Tibial nerve (tissue), 4 donors: ENCODE measurements around the gene FBH1. TPM values are rescaled to one million over a fixed set of nuclear protein-coding genes. Genes with fewer than 3 reads are reported as not detected.
A peak's percentile ranks its signal among the peaks of the same experiment; 100 is the strongest.
"Not testable (repeated sequence)": the region's sequence is repeated elsewhere in the genome, so short reads cannot be mapped to it uniquely, and the experiment has no call there.

Experiments used
- DNase-seq, 2 donors: peaks; one replicate each; pipeline ENCODE4 v3.0.0-alpha.2; 2019; ENCODE audit warnings: low spot score in 2 of 2
- H3K27ac ChIP-seq, 4 donors: fragments of 200-600 bp; sonication (generic) in 3 of 4; one replicate each; pipeline ENCODE4 v1.5.1; 2017 to 2019; ENCODE audit warnings: mild to moderate bottlenecking in 1 of 4
- H3K27me3 ChIP-seq, 2 donors: fragments of 200-600 bp; sonication (generic) in 1 of 2; one replicate each; pipeline versions ENCODE4 v1.5.1 to v1.6.0; 2017 to 2019
- H3K36me3 ChIP-seq, 3 donors: fragments of 200-600 bp; sonication (generic); one replicate each; pipeline ENCODE4 v1.5.1; 2018 to 2019
- H3K4me1 ChIP-seq, 4 donors: fragments of 200-600 bp; sonication (generic) in 3 of 4; one replicate each; pipeline ENCODE4 v1.5.1; 2017 to 2019
- H3K4me3 ChIP-seq, 4 donors: fragments of 200-600 bp; sonication (generic) in 3 of 4; one replicate each; pipeline ENCODE4 v1.5.1; 2017 to 2019; ENCODE audit warnings: mild to moderate bottlenecking in 1 of 4, moderate library complexity in 1 of 4
- H3K9me3 ChIP-seq, 4 donors: fragments of 200-600 bp; sonication (generic) in 3 of 4; one replicate each; pipeline ENCODE4 v1.5.1; 2017 to 2019
- EP300 ChIP-seq, 2 donors: sonication (generic); formaldehyde crosslinking; IDR thresholded peaks; one replicate each; pipeline ENCODE4 v1.6.1; 2017; ENCODE audit warnings: antibody characterized with exemption in 2 of 2, mild to moderate bottlenecking in 1 of 2
- POLR2A ChIP-seq, 2 donors: fragments of 450-650 bp; IDR thresholded peaks; one replicate each; pipeline ENCODE4 v1.6.1; 2017; ENCODE audit warnings: antibody characterized with exemption in 2 of 2, mild to moderate bottlenecking in 2 of 2, moderate library complexity in 2 of 2
- WGBS, 2 donors: methylation state at CpG; one replicate each; pipeline ENCODE4 v1.1.5; 2018; 5-methylcytosine and 5-hydroxymethylcytosine counted together
- total RNA-seq, 4 donors: library from RNA; depleted of rRNA; stranded (reverse); fragments of >200 nt; gene quantifications; one replicate each; pipeline ENCODE4 v1.1.0, GENCODE V29; 2016
- TF ChIP-seq, protein P1 (sequence below), 5 experiments: fragments of 200-600 bp in 3 of 5; fragments of 450-650 bp in 2 of 5; sonication (generic) in 3 of 5; IDR thresholded peaks; one replicate each; pipeline ENCODE4 v1.5.1; 2016 to 2019; ENCODE audit warnings: antibody characterized with exemption in 5 of 5, mild to moderate bottlenecking in 3 of 5, moderate library complexity in 2 of 5

Gene FBH1
- total RNA-seq, 4 donors from 2014 or later, result 64.0 to 109 (median 96.6) TPM

DNA sequence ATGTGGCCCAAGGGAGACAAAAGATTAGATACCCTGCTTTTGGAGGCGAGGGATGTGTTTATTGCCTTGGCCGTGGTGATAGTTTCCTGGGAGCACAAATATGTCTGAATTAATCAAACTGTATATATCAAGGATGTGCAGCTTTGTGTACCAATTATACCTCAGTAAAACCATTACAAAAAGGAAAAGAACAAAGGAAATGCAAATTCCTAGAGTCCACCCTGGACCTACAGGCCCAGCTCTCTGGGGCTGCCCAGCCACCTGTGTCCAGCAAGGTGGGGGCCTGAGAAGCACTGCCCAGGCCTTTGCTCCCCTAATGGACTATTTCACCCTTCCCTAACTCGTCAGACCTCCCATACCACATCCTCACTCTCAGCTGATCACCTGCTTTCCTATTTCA is 20.9 kb upstream of the FBH1 start:
- peaks cover 0 to 8% (median 0%) of the 10 kb centered on the region in 3 donors for H3K36me3 ChIP-seq
- peaks cover 0 to 5% (median 0%) of the 10 kb centered on the region in 4 donors for H3K9me3 ChIP-seq
- no peak overlapping the region for H3K4me3 ChIP-seq
- no peak overlapping the region for H3K27ac ChIP-seq
- no peaks in the 10 kb centered on the region for H3K27me3 ChIP-seq
- H3K4me1 ChIP-seq, result peaks cover 0 to 8% (median 0%) of the 10 kb centered on the region in 4 donors
- DNase-seq, result no peak
- TF ChIP-seq, protein P1, sequence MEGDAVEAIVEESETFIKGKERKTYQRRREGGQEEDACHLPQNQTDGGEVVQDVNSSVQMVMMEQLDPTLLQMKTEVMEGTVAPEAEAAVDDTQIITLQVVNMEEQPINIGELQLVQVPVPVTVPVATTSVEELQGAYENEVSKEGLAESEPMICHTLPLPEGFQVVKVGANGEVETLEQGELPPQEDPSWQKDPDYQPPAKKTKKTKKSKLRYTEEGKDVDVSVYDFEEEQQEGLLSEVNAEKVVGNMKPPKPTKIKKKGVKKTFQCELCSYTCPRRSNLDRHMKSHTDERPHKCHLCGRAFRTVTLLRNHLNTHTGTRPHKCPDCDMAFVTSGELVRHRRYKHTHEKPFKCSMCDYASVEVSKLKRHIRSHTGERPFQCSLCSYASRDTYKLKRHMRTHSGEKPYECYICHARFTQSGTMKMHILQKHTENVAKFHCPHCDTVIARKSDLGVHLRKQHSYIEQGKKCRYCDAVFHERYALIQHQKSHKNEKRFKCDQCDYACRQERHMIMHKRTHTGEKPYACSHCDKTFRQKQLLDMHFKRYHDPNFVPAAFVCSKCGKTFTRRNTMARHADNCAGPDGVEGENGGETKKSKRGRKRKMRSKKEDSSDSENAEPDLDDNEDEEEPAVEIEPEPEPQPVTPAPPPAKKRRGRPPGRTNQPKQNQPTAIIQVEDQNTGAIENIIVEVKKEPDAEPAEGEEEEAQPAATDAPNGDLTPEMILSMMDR (IDR thresholded peaks at IDR 0.05), result no peak
- TF ChIP-seq POLR2A (IDR thresholded peaks at IDR 0.05) (no peak), EP300 (IDR thresholded peaks at IDR 0.05) (no peak)
- WGBS, 2 donors, result 83 to 85% methylated on average over 3 of the region's 3 CpGs

DNA sequence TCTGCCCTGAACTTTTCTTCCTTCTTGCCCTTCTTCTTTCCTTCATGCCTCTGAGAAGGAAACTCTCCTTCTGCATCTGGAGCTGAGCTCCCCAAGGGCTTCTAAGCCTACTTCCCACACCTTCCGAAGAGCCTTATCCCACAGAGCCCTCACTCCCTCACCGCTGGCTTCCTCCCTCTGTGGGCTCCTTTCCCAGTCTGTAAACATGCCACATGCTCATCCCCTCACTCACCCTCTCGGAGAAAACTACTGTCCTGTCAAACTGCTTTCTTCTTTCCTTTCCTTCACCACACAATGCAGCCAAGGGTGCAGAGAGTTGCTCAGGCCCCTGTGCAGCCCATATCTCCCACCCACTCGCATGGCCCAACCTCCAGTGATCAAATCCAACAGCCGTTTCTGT is 18.4 kb upstream of the FBH1 start:
- no peak overlapping the region for H3K4me3 ChIP-seq
- H3K9me3 ChIP-seq, result peaks cover 0 to 5% (median 0%) of the 10 kb centered on the region in 4 donors
- TF ChIP-seq POLR2A (IDR thresholded peaks at IDR 0.05) (no peak), EP300 (IDR thresholded peaks at IDR 0.05) (no peak)
- TF ChIP-seq, protein P1 (IDR thresholded peaks at IDR 0.05), result no peak
- DNase-seq, result no peak
- H3K36me3 ChIP-seq, result peaks cover 0 to 27% (median 0%) of the 10 kb centered on the region in 3 donors
- WGBS, 2 donors, result 63 to 71% methylated on average over 5 of the region's 5 CpGs
- peaks cover 0 to 23% (median 0%) of the 10 kb centered on the region in 4 donors for H3K4me1 ChIP-seq
- H3K27ac ChIP-seq, result no peak overlapping the region
- no peaks in the 10 kb centered on the region for H3K27me3 ChIP-seq

DNA sequence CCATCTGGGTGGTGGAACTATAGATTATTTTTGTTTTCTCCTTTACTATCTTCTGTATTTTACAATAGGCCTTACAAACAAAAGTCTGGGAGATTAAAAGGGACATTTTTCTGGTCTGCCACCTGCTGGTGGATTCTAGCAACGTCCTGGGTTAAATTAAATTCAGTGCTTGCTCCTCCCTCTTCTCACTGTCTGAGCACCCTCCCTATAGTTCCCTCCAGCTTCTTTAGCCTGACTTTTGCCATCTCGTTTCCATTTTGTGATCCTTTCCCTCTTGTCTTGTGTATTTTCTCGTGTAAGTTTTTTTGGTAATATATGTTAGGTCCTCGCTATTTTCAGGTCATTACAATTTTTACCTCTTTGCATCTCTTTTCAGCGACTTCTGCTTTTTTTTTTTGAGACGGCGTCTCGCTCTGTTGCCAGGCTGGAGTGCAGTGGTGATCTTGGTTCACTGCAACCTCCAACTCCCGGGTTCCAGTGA is 16.5 kb upstream of the FBH1 start:
- Histone ChIP-seq H3K27ac (peak overlapping the region in 1 of 4 donors; percentile 31), H3K9me3 (no peaks in the 10 kb centered on the region), H3K4me1 (peaks cover 0 to 23% (median 0%) of the 10 kb centered on the region in 4 donors), H3K27me3 (no peaks in the 10 kb centered on the region), H3K36me3 (peaks cover 0 to 43% (median 0%) of the 10 kb centered on the region in 3 donors), H3K4me3 (no peak overlapping the region)
- 32 to 49% methylated on average over 9 of the region's 9 CpGs for WGBS, 2 donors
- TF ChIP-seq POLR2A (IDR thresholded peaks at IDR 0.05) (no peak), EP300 (IDR thresholded peaks at IDR 0.05) (peak in 1 of 2 donors; percentile 30)
- TF ChIP-seq, protein P1 (IDR thresholded peaks at IDR 0.05), result peak; percentile 61 to 82 (median 73)
- DNase-seq, result peak; percentile 46 to 79

DNA sequence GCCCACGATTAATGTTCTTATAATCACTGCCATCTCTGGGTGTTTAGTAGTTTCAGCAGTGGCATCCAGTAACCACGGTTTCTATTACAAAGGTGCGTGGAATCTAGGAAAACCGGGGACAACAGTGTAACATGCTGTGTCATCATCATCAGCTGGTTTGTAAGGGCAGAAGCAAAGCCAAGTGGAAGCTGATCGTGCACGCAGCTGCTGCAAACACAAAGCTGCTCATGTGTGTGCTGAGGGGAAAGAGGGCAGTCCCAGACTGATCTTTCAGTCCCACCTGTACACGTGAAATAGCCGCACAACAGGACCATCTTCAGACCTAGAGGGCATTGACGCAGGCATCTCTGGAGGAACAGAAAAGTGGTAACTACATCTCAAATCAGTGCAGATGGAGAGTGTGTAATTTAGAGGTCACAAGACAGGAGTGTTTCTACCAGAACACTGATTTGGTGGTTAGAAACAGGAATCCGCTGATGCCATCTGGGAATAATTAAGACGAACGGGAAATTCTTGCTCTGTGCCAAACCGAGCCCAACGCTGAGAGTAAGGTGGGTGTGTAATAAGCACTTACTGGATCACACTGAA is 13.8 kb upstream of the FBH1 start:
- TF ChIP-seq EP300 (IDR thresholded peaks at IDR 0.05), result peak in 1 of 2 donors; percentile 79
- TF ChIP-seq, protein P1 (IDR thresholded peaks at IDR 0.05), result no peak
- peaks cover 0 to 23% (median 0%) of the 10 kb centered on the region in 4 donors for H3K4me1 ChIP-seq
- WGBS, 2 donors, result 57 to 58% methylated on average over 14 of the region's 14 CpGs
- no peaks in the 10 kb centered on the region for H3K9me3 ChIP-seq
- peaks cover 0 to 58% (median 0%) of the 10 kb centered on the region in 3 donors for H3K36me3 ChIP-seq
- no peak overlapping the region for H3K4me3 ChIP-seq
- H3K27ac ChIP-seq, result peak overlapping the region in 2 of 4 donors; percentile 75 to 80
- peak in 1 of 2 donors; percentile 51 for DNase-seq
- no peaks in the 10 kb centered on the region for H3K27me3 ChIP-seq

DNA sequence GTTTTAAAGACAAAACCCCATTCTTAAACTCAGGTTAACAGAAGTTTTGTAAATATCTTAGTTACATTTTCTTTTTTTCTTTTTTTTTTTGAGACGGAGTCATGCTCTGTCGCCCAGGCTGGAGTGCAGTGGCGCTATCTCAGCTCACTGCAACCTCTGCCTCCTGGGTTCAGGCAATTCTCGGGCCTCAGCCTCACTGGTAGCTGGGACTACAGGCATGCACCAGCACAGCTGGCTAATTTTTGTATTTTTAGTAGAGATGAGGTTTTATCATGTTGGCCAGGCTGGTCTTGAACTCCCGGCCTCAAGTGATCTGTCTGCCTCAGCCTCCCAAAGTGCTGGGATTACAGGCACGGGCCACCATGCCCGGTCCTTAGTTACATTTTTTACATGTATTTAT is 13.0 kb upstream of the FBH1 start:
- not testable (repeated sequence) for H3K4me3 ChIP-seq, DNase-seq, H3K9me3 ChIP-seq, H3K27me3 ChIP-seq
- Histone ChIP-seq H3K36me3 (peaks cover 0 to 64% (median 2%) of the 10 kb centered on the region in 3 donors), H3K27ac (peak overlapping the region in 2 of 4 donors; percentile 75 to 80), H3K4me1 (peaks cover 0 to 23% (median 0%) of the 10 kb centered on the region in 4 donors)
- 73 to 77% methylated on average over 7 of the region's 7 CpGs for WGBS, 2 donors
